Measurements from ENCODE around the gene ITSN2. TPM values are rescaled to one million over a fixed set of nuclear protein-coding genes. Genes with fewer than 3 reads are reported as not detected.
"Not testable (repeated sequence)": the region's sequence is repeated elsewhere in the genome, so short reads cannot be mapped to it uniquely, and the experiment has no call there.

The ITSN2 gene
- total RNA-seq, 5 donors from 2014 or later (not counting 1 experiment from before 2014, with no cell fraction given) = 95.7 to 110 (median 101) TPM

GRCh38 chr2:24342110-24342910 lies 18.0 kb downstream of the ITSN2 start:
- ChIA-PET POLR2A (no interaction called here), CTCF (no interaction called here)
- Histone ChIP-seq H3K27ac (ENCODE audit: low read length) (no peak overlapping the region), H3K9me3 (no peaks in the 10 kb centered on the region), H3K27me3 (replicated peaks in 1 of 2; ENCODE audit: control insufficient read depth in 2 of 2, extremely low read depth in 1 of 2, insufficient read depth in 2 of 2, low read length in 1 of 2) (no peaks in the 10 kb centered on the region), H3K4me1 (ENCODE audit: control insufficient read depth in 1 of 2, extremely low read depth in 1 of 2, insufficient read depth in 2 of 2, low read length in 2 of 2) (peaks cover 3 to 30% of the 10 kb centered on the region in 2 experiments), H3K36me3 (ENCODE audit: control insufficient read depth in 2 of 2, extremely low read depth in 1 of 2, insufficient read depth in 1 of 2, low read length in 1 of 2) (no peaks in the 10 kb centered on the region), H3K4me3 (ENCODE audit: control insufficient read depth in 1 of 2, extremely low read depth in 1 of 2, low read length in 1 of 2) (no peak overlapping the region)
- Mint-ChIP-seq H3K27ac (peak overlapping the region in 1 of 2 donors; percentile 16), H3K9me3 (no peaks in the 10 kb centered on the region), H3K27me3 (no peaks in the 10 kb centered on the region), H3K4me3 (peak overlapping the region in 1 of 3 donors; percentile 2), H3K4me1 (peaks cover 82 to 92% (median 89%) of the 10 kb centered on the region in 3 donors), H3K36me3 (no peaks in the 10 kb centered on the region)
- DNase-seq (no peak), ATAC-seq (replicated peaks in 1 of 4) (no peak)
- WGBS (ENCODE audit: insufficient coverage) = 89% methylated on average over 6 of the region's 9 CpGs

- no peaks in the 10 kb centered on the region for H3K9me3 ChIP-seq
- Mint-ChIP-seq H3K9me3 (no peaks in the 10 kb centered on the region), H3K27me3 (no peaks in the 10 kb centered on the region), H3K4me1 (peaks cover 79% of the 10 kb centered on the region in 3 donors), H3K4me3 (no peak overlapping the region), H3K27ac (peak overlapping the region in 1 of 2 donors; percentile 42), H3K36me3 (peaks cover 6% of the 10 kb centered on the region)
- H3K4me1 ChIP-seq (ENCODE audit: control insufficient read depth in 1 of 2, extremely low read depth in 1 of 2, insufficient read depth in 2 of 2, low read length in 2 of 2) = peaks cover 3 to 32% of the 10 kb centered on the region in 2 experiments
- H3K36me3 ChIP-seq (ENCODE audit: control insufficient read depth in 2 of 2, extremely low read depth in 1 of 2, insufficient read depth in 1 of 2, low read length in 1 of 2) = no peaks in the 10 kb centered on the region
- CTCF ChIA-PET = interaction anchor here in 1 of 2 donors (0.7 kb wide), 1 partner anchor 98 kb away, joined by 3 read pairs; no protein-coding TSS in a partner anchor
- ATAC-seq (replicated peaks in 1 of 4) (no peak), DNase-seq (no peak)
- WGBS (ENCODE audit: insufficient coverage) = 100% methylated on average over 4 of the region's 6 CpGs
- POLR2A ChIA-PET = interaction anchor here in 1 of 2 donors (0.6 kb wide), 1 partner anchor 33 kb away, joined by 7 read pairs; no protein-coding TSS in a partner anchor
- no peaks in the 10 kb centered on the region for H3K27me3 ChIP-seq (replicated peaks in 1 of 2; ENCODE audit: control insufficient read depth in 2 of 2, extremely low read depth in 1 of 2, insufficient read depth in 2 of 2, low read length in 1 of 2)
- no peak overlapping the region for H3K27ac ChIP-seq (ENCODE audit: low read length)
- no peak overlapping the region for H3K4me3 ChIP-seq (ENCODE audit: control insufficient read depth in 1 of 2, extremely low read depth in 1 of 2, low read length in 1 of 2)
Measured at GRCh38 chr2:24339856-24340262, 20.5 kb downstream of the ITSN2 start.

GRCh38 chr2:24339098-24339497 lies 21.2 kb downstream of the ITSN2 start:
- H3K27me3 Mint-ChIP-seq; H3K4me3 ChIP-seq (ENCODE audit: control insufficient read depth in 1 of 2, extremely low read depth in 1 of 2, low read length in 1 of 2); H3K36me3 Mint-ChIP-seq; H3K9me3 ChIP-seq; CTCF ChIA-PET; H3K36me3 ChIP-seq (ENCODE audit: control insufficient read depth in 2 of 2, extremely low read depth in 1 of 2, insufficient read depth in 1 of 2, low read length in 1 of 2); H3K27ac ChIP-seq (ENCODE audit: low read length); DNase-seq; ATAC-seq (replicated peaks in 1 of 4); H3K27me3 ChIP-seq (replicated peaks in 1 of 2; ENCODE audit: control insufficient read depth in 2 of 2, extremely low read depth in 1 of 2, insufficient read depth in 2 of 2, low read length in 1 of 2); H3K9me3 Mint-ChIP-seq; H3K27ac Mint-ChIP-seq: not testable (repeated sequence)
- WGBS (ENCODE audit: insufficient coverage) = 100% methylated on average over 5 of the region's 9 CpGs
- POLR2A ChIA-PET = interaction anchor here in 1 of 2 donors (0.6 to 0.7 kb wide), 2 partner anchors 32 to 440 kb away, joined by 3 to 7 read pairs; no protein-coding TSS in a partner anchor
- H3K4me1 ChIP-seq (ENCODE audit: control insufficient read depth in 1 of 2, extremely low read depth in 1 of 2, insufficient read depth in 2 of 2, low read length in 2 of 2) = peaks cover 3 to 33% of the 10 kb centered on the region in 2 experiments
- H3K4me1 Mint-ChIP-seq = peaks cover 79 to 81% (median 80%) of the 10 kb centered on the region in 3 donors
- H3K4me3 Mint-ChIP-seq = peak overlapping the region in 1 of 3 donors; percentile 21

- peaks cover 79 to 82% (median 80%) of the 10 kb centered on the region in 3 donors for H3K4me1 Mint-ChIP-seq
- CTCF ChIA-PET = interaction anchor here in 1 of 2 donors (0.7 kb wide), 2 partner anchors 36 to 235 kb away, joined by 7 to 15 read pairs; no protein-coding TSS in a partner anchor
- peaks cover 6% of the 10 kb centered on the region for H3K36me3 Mint-ChIP-seq
- POLR2A ChIA-PET = no interaction called here
- Histone ChIP-seq H3K27ac (ENCODE audit: low read length) (no peak overlapping the region), H3K4me1 (ENCODE audit: control insufficient read depth in 1 of 2, extremely low read depth in 1 of 2, insufficient read depth in 2 of 2, low read length in 2 of 2) (peaks cover 3 to 33% of the 10 kb centered on the region in 2 experiments), H3K27me3 (replicated peaks in 1 of 2; ENCODE audit: control insufficient read depth in 2 of 2, extremely low read depth in 1 of 2, insufficient read depth in 2 of 2, low read length in 1 of 2) (no peaks in the 10 kb centered on the region), H3K4me3 (ENCODE audit: control insufficient read depth in 1 of 2, extremely low read depth in 1 of 2, low read length in 1 of 2) (no peak overlapping the region), H3K9me3 (no peaks in the 10 kb centered on the region), H3K36me3 (ENCODE audit: control insufficient read depth in 2 of 2, extremely low read depth in 1 of 2, insufficient read depth in 1 of 2, low read length in 1 of 2) (no peaks in the 10 kb centered on the region)
- no peaks in the 10 kb centered on the region for H3K9me3 Mint-ChIP-seq
- H3K27ac Mint-ChIP-seq = no peak overlapping the region
- 67% methylated on average over 1 of the region's 1 CpG for WGBS (ENCODE audit: insufficient coverage)
- peak overlapping the region in 1 of 3 donors; percentile 4 for H3K4me3 Mint-ChIP-seq
- ATAC-seq (replicated peaks in 1 of 4) (no peak), DNase-seq (no peak)
- no peaks in the 10 kb centered on the region for H3K27me3 Mint-ChIP-seq
Measured at GRCh38 chr2:24337890-24338289, 22.4 kb downstream of the ITSN2 start.

- Histone ChIP-seq H3K9me3 (no peaks in the 10 kb centered on the region), H3K4me3 (ENCODE audit: control insufficient read depth in 1 of 2, extremely low read depth in 1 of 2, low read length in 1 of 2) (no peak overlapping the region), H3K27me3 (replicated peaks in 1 of 2; ENCODE audit: control insufficient read depth in 2 of 2, extremely low read depth in 1 of 2, insufficient read depth in 2 of 2, low read length in 1 of 2) (no peaks in the 10 kb centered on the region), H3K4me1 (ENCODE audit: control insufficient read depth in 1 of 2, extremely low read depth in 1 of 2, insufficient read depth in 2 of 2, low read length in 2 of 2) (peaks cover 3 to 25% of the 10 kb centered on the region in 2 experiments), H3K36me3 (ENCODE audit: control insufficient read depth in 2 of 2, extremely low read depth in 1 of 2, insufficient read depth in 1 of 2, low read length in 1 of 2) (no peaks in the 10 kb centered on the region), H3K27ac (ENCODE audit: low read length) (no peak overlapping the region)
- CTCF ChIA-PET = no interaction called here
- H3K27ac Mint-ChIP-seq = peak overlapping the region in 1 of 2 donors; percentile 9
- WGBS (ENCODE audit: insufficient coverage) = no CpG with 5 or more reads among the region's 4 CpGs
- peaks cover 6% of the 10 kb centered on the region for H3K36me3 Mint-ChIP-seq
- peaks cover 75 to 77% (median 77%) of the 10 kb centered on the region in 3 donors for H3K4me1 Mint-ChIP-seq
- H3K9me3 Mint-ChIP-seq = no peaks in the 10 kb centered on the region
- DNase-seq (no peak), ATAC-seq (replicated peaks in 1 of 4) (no peak)
- POLR2A ChIA-PET = interaction anchor here in 1 of 2 donors (0.6 kb wide), 1 partner anchor 28 kb away, joined by 4 read pairs; no protein-coding TSS in a partner anchor
- H3K4me3 Mint-ChIP-seq = no peak overlapping the region
- H3K27me3 Mint-ChIP-seq = no peaks in the 10 kb centered on the region
Measured at GRCh38 chr2:24336811-24337210, 23.5 kb downstream of the ITSN2 start.

- Histone ChIP-seq H3K4me1 (ENCODE audit: control insufficient read depth in 1 of 2, extremely low read depth in 1 of 2, insufficient read depth in 2 of 2, low read length in 2 of 2) (peaks cover 0 to 26% of the 10 kb centered on the region in 2 experiments), H3K27ac (ENCODE audit: low read length) (no peak overlapping the region), H3K27me3 (replicated peaks in 1 of 2; ENCODE audit: control insufficient read depth in 2 of 2, extremely low read depth in 1 of 2, insufficient read depth in 2 of 2, low read length in 1 of 2) (no peaks in the 10 kb centered on the region), H3K36me3 (ENCODE audit: control insufficient read depth in 2 of 2, extremely low read depth in 1 of 2, insufficient read depth in 1 of 2, low read length in 1 of 2) (peaks cover 0 to 2% of the 10 kb centered on the region in 2 donors), H3K9me3 (no peaks in the 10 kb centered on the region), H3K4me3 (ENCODE audit: control insufficient read depth in 1 of 2, extremely low read depth in 1 of 2, low read length in 1 of 2) (no peak overlapping the region)
- POLR2A ChIA-PET = no interaction called here
- no peaks in the 10 kb centered on the region for H3K9me3 Mint-ChIP-seq
- 100% methylated on average over 2 of the region's 9 CpGs for WGBS (ENCODE audit: insufficient coverage)
- ATAC-seq (replicated peaks in 1 of 4) (no peak), DNase-seq (no peak)
- H3K36me3 Mint-ChIP-seq = peaks cover 9% of the 10 kb centered on the region
- H3K4me1 Mint-ChIP-seq = peaks cover 63 to 73% (median 72%) of the 10 kb centered on the region in 3 donors
- CTCF ChIA-PET = interaction anchor here in 1 of 2 donors (0.7 kb wide), 1 partner anchor 10 kb away, joined by 3 read pairs; no protein-coding TSS in a partner anchor
- H3K27me3 Mint-ChIP-seq = no peaks in the 10 kb centered on the region
- H3K27ac Mint-ChIP-seq = no peak overlapping the region
- no peak overlapping the region for H3K4me3 Mint-ChIP-seq
Measured at GRCh38 chr2:24334245-24334633, 26.1 kb downstream of the ITSN2 start.

All from T-cell (primary cell).